GM12878 (cell line): ENCODE results near the gene SIX5. TPM values are rescaled to one million over a fixed set of nuclear protein-coding genes. Genes with fewer than 3 reads are reported as not detected.

Source experiments
- ATAC-seq: fragments of 200-7000 bp; cut with Tn5 transposase; 3 replicates; pipeline ENCODE4 v1.9.1; 2020; ENCODE audit warnings: mild to moderate bottlenecking, moderate library complexity
- BruUV-seq: library from RNA; stranded (reverse); fragments of 400-500 nt; replicated peaks from 2 replicates; lab custom pipeline; 2021; lab: Mats Ljungman, UMichigan
- CTCF ChIA-PET: fragments of 300-600 bp; sonication (Branson Sonifier 250); formaldehyde crosslinking; extraction: SDS; loops from one replicate; lab custom pipeline; 2021; ENCODE audit warnings: inconsistent platforms; lab: Yijun Ruan, JAX
- POLR2A ChIA-PET: fragments of 350-600 bp; formaldehyde crosslinking; extraction: SDS; loops from one replicate; lab custom pipeline; 2021; ENCODE audit warnings: inconsistent platforms; lab: Charles Lee
- RAD21 ChIA-PET: fragments of 300-600 bp; sonication (Branson Sonifier 250); formaldehyde crosslinking; loops from one replicate; lab custom pipeline; 2023; ENCODE audit warnings: antibody characterized with exemption; ENCODE audit not compliant: unreplicated experiment; lab: Charles Lee
- SMC1A ChIA-PET: fragments of 300-600 bp; sonication (Branson Sonifier 250); formaldehyde crosslinking; loops from one replicate; lab custom pipeline; 2023; ENCODE audit not compliant: unreplicated experiment, uncharacterized antibody; lab: Charles Lee
- DNase-seq: peaks from one replicate; pipeline ENCODE4 v3.0.0-alpha.2; 2011; ENCODE audit warnings: low read depth, low spot score
- FAIRE-seq: peaks from 3 replicates; lab custom pipeline; 2011; peaks lifted over from hg19 to GRCh38; lab: Jason Lieb, UNC
- H2AFZ ChIP-seq: 2 replicates; pipeline ENCODE4 v1.6.0; 2011; ENCODE audit warnings: low read depth, low read length, control low read depth; ENCODE audit not compliant: control insufficient read depth
- H3K27ac ChIP-seq: 2 replicates; pipeline ENCODE4 v1.5.1; 2011; ENCODE audit warnings: control low read depth; ENCODE audit not compliant: control insufficient read depth, insufficient read depth
- H3K27me3 ChIP-seq, 2 experiments: replicated peaks in 1 of 2; 2 replicates each; pipeline versions ENCODE4 v1.6.0 to v1.6.1; 2011; ENCODE audit warnings: low read length in 1 of 2; ENCODE audit not compliant: control insufficient read depth in 2 of 2, insufficient read depth in 2 of 2
- H3K36me3 ChIP-seq, 2 experiments: 2 replicates each; pipeline ENCODE4 v1.5.1; 2011; ENCODE audit warnings: low read length in 1 of 2; ENCODE audit not compliant: control insufficient read depth in 2 of 2, insufficient read depth in 2 of 2
- H3K4me1 ChIP-seq: 2 replicates; pipeline ENCODE4 v1.6.1; 2011; ENCODE audit warnings: mild to moderate bottlenecking, low read length, moderate library complexity, mixed read lengths; ENCODE audit not compliant: control insufficient read depth, insufficient read depth
- H3K4me2 ChIP-seq: 2 replicates; pipeline ENCODE4 v1.6.0; 2011; ENCODE audit warnings: control low read depth; ENCODE audit not compliant: control insufficient read depth, insufficient read depth
- H3K4me3 ChIP-seq: fragments of 200-600 bp; sonication (generic); 2 replicates; pipeline ENCODE4 v1.5.1; 2016
- H3K79me2 ChIP-seq: 2 replicates; pipeline ENCODE4 v1.6.0; 2011; ENCODE audit warnings: low read length; ENCODE audit not compliant: control insufficient read depth, insufficient read depth
- H3K9ac ChIP-seq: 2 replicates; pipeline ENCODE4 v1.8.0; 2011; ENCODE audit warnings: low read length, control low read depth, mixed read lengths; ENCODE audit not compliant: control insufficient read depth, insufficient read depth
- H3K9me3 ChIP-seq: replicated peaks from 3 replicates; pipeline ENCODE4 v1.5.1; 2011; ENCODE audit warnings: mild to moderate bottlenecking, low read length; ENCODE audit not compliant: control insufficient read depth, insufficient read depth
- H4K20me1 ChIP-seq: 2 replicates; pipeline ENCODE4 v1.6.0; 2011; ENCODE audit not compliant: control insufficient read depth, insufficient read depth
- GABPA ChIP-seq: IDR thresholded peaks from 2 replicates; pipeline ENCODE4 v1.6.1; 2014; ENCODE audit warnings: antibody characterized with exemption, low read depth, mild to moderate bottlenecking, inconsistent platforms
- HDAC6 ChIP-seq: fragments of 200-600 bp; sonication (generic); IDR thresholded peaks from one replicate; pipeline ENCODE4 v1.8.0; 2017; ENCODE audit warnings: antibody characterized with exemption; ENCODE audit not compliant: unreplicated experiment
- HDGF ChIP-seq: fragments of 450-650 bp; IDR thresholded peaks from 2 replicates; pipeline ENCODE4 v1.6.1; 2016; ENCODE audit warnings: antibody characterized with exemption
- JUND ChIP-seq: IDR thresholded peaks from 2 replicates; pipeline ENCODE4 v1.6.1; 2012; ENCODE audit warnings: low read depth, mild to moderate bottlenecking, low read length, improper control_type of control experiment, moderate library complexity
- PML ChIP-seq: IDR thresholded peaks from 2 replicates; pipeline ENCODE4 v1.6.1; 2012; ENCODE audit warnings: low read length, inconsistent platforms
- ZBTB4 ChIP-seq: fragments of 450-650 bp; formaldehyde crosslinking; IDR thresholded peaks from 2 replicates; pipeline ENCODE4 v1.4.0; 2022; ENCODE audit warnings: mild to moderate bottlenecking, moderate library complexity
- WGBS: methylation state at CpG from one replicate; pipeline ENCODE4 v1.1.6; 2016; ENCODE audit warnings: low lambda C conversion rate; ENCODE audit not compliant: insufficient replicate concordance, insufficient coverage; ENCODE audit errors: missing lambda C conversion rate; 5-methylcytosine and 5-hydroxymethylcytosine counted together
- in situ Hi-C: fragments of 300-500 bp; cut with MboI; formaldehyde crosslinking; loops from 9 replicates; pipeline ENCODE4 v1.14.3; 2018; ENCODE audit warnings: mixed read lengths
- intact Hi-C: fragments of 100-400 bp; cut with micrococcal nuclease; formaldehyde crosslinking; loops from one replicate; pipeline ENCODE4 v1.14.2; 2022; ENCODE audit not compliant: unreplicated experiment
- polyA plus RNA-seq, 11 experiments: library from polyadenylated mRNA; depleted of rRNA in 4 of 11; unstranded in 6 of 11; stranded (reverse) in 5 of 11; fragments of >200 nt; fragmentation: Nextera tagmentation in 4 of 11; fragmentation: Illumina TruSeq in 1 of 11; extraction: Ambion mirVana in 4 of 11; extraction: Trizol in 1 of 11; gene quantifications; 1 replicate in 1 of 11; 2 replicates in 10 of 11; pipeline versions ENCODE4 v1.2.1 to v1.2.3, GENCODE V29; 2011 to 2016; ENCODE audit warnings: inconsistent platforms in 2 of 11, missing spikeins in 2 of 11, low read depth in 1 of 11
- total RNA-seq, 4 experiments: library from RNA; depleted of rRNA in 3 of 4; stranded (reverse); fragments of >200 nt in 3 of 4; fragmentation: Illumina TruSeq in 1 of 4; extraction: Trizol in 1 of 4; gene quantifications; 2 replicates each; pipeline versions ENCODE4 v1.2.1 to v1.2.3, GENCODE V29; 2013 to 2021

The SIX5 gene
- total and polyA plus RNA-seq, 10 of the 15 experiments (the other 5 are each of a cell fraction or from before 2014, with no cell fraction given), result 1.9 to 10.5 (median 3.0) TPM; not detected in 2

- Histone ChIP-seq H3K27me3 (no peaks in the 10 kb centered on the region), H4K20me1 (no peaks in the 10 kb centered on the region), H2AFZ (no peak overlapping the region), H3K36me3 (peaks cover 2 to 12% of the 10 kb centered on the region in 2 experiments; a peak in 3 of 4 replicates), H3K79me2 (peaks cover 19% of the 10 kb centered on the region), H3K4me2 (no peak overlapping the region), H3K9ac (no peak overlapping the region), H3K27ac (no peak overlapping the region), H3K4me1 (peaks cover 14% of the 10 kb centered on the region), H3K4me3 (no peak overlapping the region), H3K9me3 (no peaks in the 10 kb centered on the region)
- in situ Hi-C loops (no loop called here), intact Hi-C loops (no loop called here)
- no peak for FAIRE-seq
- CTCF ChIA-PET, result interaction anchor here (1.9 to 2.1 kb wide), 2 partner anchors 10 kb away, joined by 9 to 10 read pairs; no protein-coding TSS in a partner anchor
- WGBS, result 98% methylated on average over 15 of the region's 15 CpGs
- RAD21 ChIA-PET, result no interaction called here
- SMC1A ChIA-PET, result no interaction called here
- no peak for DNase-seq
- BruUV-seq, result no TSS peak
- POLR2A ChIA-PET, result interaction anchor here (0.8 to 0.9 kb wide), 2 partner anchors 12 to 19 kb away, joined by 3 to 4 read pairs; no protein-coding TSS in a partner anchor
- TF ChIP-seq ZBTB4 (no peak), HDAC6 (no peak), PML (no peak), JUND (no peak), HDGF (no peak), GABPA (no peak)
- no peak for ATAC-seq
Measured at GRCh38 chr19:45789035-45789786, 20.2 kb upstream of the SIX5 start.
